Activated CD8-positive, alpha-beta memory T cell treated with anti-CD3 and anti-CD28 coated beads, Interleukin-2, amount 50 U/mL, for 48 hours (primary cell): ENCODE data around the gene CORO6.

Experiments used
- DNase-seq: peaks from one replicate; pipeline ENCODE4 v3.0.0-alpha.2; 2020

CORO6 gene

GRCh38 chr17:29612404-29613280 is 10.1 kb downstream of the CORO6 start:
- DNase-seq = no peak

- no peak for DNase-seq
Measured at GRCh38 chr17:29612094-29612403, 10.7 kb downstream of the CORO6 start.

GRCh38 chr17:29611351-29612093 is 11.2 kb downstream of the CORO6 start:
- DNase-seq = no peak

GRCh38 chr17:29610395-29610794 is 12.3 kb downstream of the CORO6 start:
- no peak for DNase-seq

GRCh38 chr17:29608986-29609385 is 13.7 kb downstream of the CORO6 start:
- no peak for DNase-seq

GRCh38 chr17:29607557-29608195 is 15.0 kb downstream of the CORO6 start:
- no peak for DNase-seq

- DNase-seq = no peak
Measured at GRCh38 chr17:29603109-29603674, 19.5 kb downstream of the CORO6 start.

GRCh38 chr17:29597361-29598172 is 25.1 kb downstream of the CORO6 start:
- no peak for DNase-seq

- DNase-seq = no peak
Measured at GRCh38 chr17:29596811-29597210, 25.9 kb downstream of the CORO6 start.

GRCh38 chr17:29595943-29596774 is 26.6 kb downstream of the CORO6 start:
- DNase-seq = no peak

GRCh38 chr17:29595107-29595942 is 27.4 kb downstream of the CORO6 start:
- DNase-seq = no peak

GRCh38 chr17:29594519-29595090 is 28.1 kb downstream of the CORO6 start:
- no peak for DNase-seq

- no peak for DNase-seq
Measured at GRCh38 chr17:29593591-29594518, 28.9 kb downstream of the CORO6 start.

GRCh38 chr17:29592850-29593551 is 29.7 kb downstream of the CORO6 start, which contains the start of gene ANKRD13B:
Gene ANKRD13B (plus strand): TSS chr17:29593132. CDS start chr17:29593622, 490 bp downstream.
- DNase-seq = peak; percentile 79

- peak; percentile 95 for DNase-seq
Measured at GRCh38 chr17:29591737-29592608, 30.7 kb downstream of the CORO6 start.

- peak; percentile 75 for DNase-seq
Measured at GRCh38 chr17:29591146-29591736, 31.5 kb downstream of the CORO6 start.
